Subcutaneous adipose tissue (tissue), 4 donors: ENCODE measurements around the gene PDE3B. TPM values are rescaled to one million over a fixed set of nuclear protein-coding genes. Genes with fewer than 3 reads are reported as not detected.

Source experiments
- total RNA-seq, 4 donors: library from RNA; depleted of rRNA; stranded (reverse); fragments of >200 nt; gene quantifications; one replicate each; pipeline ENCODE4 v1.1.0, GENCODE V29; 2016
- TF ChIP-seq, protein P1 (sequence below): fragments of 450-650 bp; IDR thresholded peaks from one replicate; pipeline ENCODE4 v1.5.1; 2016; ENCODE audit warnings: low read depth, mild to moderate bottlenecking, control low read depth, antibody characterized with exemption, moderate library complexity

Gene PDE3B
- total RNA-seq, 4 donors from 2014 or later = 158 to 367 (median 171) TPM

DNA sequence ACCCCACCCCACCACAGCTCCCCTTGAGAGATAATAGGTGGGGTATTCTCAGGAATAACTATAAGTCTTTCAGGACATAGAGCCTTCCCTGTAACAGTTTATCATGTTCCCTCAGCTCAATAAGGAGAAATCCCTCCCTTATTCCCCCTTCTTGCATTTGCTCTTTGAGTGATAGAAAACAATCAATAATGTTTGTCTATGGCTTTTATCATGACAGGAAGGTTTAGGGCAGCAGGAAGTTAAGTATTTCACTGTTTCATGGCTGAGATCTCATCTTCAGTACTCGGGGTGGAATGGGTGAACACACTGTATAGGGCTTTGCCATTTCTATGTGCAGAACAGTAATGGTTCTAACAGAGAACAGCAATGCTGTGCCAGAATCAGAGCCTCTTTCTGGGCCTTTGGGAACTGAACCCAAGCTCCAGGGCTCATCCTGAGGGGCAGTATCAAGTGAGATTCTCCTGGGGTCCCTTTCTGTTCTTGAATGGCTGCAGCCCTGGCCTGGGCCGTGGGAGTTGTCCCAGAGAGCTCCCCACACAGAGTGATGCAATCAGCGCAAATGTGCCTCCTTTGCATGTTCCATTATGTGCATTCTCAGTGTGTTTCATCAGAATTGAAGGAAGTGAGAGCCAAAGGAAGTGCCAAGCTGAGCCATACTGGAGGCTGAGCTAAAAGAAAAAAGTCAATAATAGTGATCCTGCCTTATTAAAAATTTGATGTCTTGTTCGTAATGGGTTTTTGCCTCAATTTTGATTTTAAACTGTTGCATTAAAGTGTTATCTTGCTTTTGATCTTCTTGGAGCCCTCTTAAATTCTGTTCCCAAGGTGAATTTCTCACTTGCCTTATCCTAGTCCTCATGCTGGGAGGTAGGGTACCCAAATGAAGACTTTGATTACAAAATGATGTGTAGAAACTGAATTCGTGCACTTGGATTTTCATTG, 251.3 kb downstream of the PDE3B start:
- TF ChIP-seq, protein P1, sequence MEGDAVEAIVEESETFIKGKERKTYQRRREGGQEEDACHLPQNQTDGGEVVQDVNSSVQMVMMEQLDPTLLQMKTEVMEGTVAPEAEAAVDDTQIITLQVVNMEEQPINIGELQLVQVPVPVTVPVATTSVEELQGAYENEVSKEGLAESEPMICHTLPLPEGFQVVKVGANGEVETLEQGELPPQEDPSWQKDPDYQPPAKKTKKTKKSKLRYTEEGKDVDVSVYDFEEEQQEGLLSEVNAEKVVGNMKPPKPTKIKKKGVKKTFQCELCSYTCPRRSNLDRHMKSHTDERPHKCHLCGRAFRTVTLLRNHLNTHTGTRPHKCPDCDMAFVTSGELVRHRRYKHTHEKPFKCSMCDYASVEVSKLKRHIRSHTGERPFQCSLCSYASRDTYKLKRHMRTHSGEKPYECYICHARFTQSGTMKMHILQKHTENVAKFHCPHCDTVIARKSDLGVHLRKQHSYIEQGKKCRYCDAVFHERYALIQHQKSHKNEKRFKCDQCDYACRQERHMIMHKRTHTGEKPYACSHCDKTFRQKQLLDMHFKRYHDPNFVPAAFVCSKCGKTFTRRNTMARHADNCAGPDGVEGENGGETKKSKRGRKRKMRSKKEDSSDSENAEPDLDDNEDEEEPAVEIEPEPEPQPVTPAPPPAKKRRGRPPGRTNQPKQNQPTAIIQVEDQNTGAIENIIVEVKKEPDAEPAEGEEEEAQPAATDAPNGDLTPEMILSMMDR = no peak

DNA sequence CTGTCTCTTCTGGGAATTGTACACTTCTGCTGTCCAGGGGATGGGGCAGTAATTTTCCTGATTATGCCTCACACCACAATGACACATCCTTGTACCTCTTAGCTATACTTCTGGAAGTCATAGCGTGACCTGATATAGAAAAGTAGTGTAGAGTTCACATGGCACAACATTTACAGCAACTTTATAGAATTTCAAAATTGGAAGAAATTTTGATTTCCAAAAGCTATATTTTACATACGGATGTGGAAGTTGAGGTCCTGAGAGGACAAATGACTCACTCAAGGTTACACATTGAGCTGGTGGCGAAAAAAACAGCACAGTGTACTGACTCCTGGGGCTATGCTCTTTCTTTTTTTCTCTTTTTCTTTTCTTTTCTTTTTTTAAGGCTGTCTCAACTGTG, 254.8 kb downstream of the PDE3B start:
- TF ChIP-seq, protein P1 = no peak

DNA sequence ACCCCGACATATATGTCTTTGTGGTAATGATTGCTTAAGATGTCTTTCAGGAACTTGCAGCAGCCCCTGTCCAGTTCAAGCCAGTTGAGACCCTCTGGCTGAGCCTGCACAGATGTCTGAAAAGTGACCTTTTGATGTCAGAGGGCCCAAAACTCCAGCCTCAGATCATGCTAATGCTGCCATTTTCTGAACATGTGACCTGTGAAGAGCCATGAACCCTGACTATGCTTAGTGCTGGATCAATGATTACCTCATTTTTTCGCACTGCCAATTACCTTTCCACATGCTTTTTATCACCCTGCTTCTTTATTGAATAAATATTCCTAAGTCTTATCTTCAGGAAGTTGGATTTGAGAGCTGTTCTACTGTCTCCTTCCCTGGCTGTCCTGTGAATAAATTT, 255.3 kb downstream of the PDE3B start:
- TF ChIP-seq, protein P1 = no peak

DNA sequence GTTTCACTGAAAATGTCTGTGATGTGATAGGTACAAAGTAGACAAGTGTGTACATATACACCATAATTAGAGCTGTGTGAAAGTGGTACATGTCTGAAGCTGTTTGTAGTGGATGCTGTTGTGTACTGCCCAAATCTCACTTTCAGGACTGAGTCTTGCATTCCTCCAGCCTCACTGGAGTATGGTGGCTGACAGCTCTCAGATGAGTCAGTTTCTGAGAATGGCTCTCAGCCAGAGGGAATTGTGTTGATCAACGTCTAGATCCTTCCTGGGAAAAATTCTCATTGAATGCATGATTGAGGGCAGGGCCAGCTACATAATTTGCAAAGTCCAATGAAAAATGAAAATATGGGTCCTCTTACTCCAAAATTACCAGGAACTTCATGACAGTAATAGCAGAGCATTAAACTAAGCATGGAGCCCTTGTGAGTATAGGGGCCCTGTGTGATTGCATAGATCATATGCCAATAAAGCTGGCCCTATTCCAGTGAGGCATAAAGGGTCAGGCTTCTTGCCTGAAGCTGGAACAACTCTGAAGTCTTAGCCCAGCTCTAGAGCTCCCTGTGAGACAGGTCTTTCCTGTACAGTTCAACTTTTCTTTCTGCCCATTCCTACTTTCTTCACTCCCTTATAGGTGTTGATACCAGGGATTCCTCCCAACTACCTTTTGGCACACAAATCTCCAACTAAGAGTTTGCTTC, 259.2 kb downstream of the PDE3B start:
- TF ChIP-seq, protein P1 = no peak

DNA sequence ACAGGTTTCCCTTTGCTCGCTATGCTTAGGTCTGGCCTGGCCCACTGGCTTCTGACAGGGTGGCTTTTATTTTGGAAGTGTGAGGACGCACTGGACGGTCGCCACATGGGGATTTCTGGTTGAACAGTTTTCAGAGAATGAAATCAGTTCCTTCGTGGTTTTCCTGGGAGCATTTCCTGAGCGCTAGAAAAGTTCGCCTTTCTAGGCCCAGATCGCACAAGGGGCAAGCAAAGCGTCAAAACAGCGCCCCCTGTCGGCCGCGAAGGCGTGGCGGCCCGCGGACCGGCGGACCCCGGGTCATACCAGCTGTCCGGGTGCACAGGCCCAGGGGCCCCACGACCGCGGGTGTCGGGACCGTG, 261.1 kb downstream of the PDE3B start:
- TF ChIP-seq, protein P1 = no peak

DNA sequence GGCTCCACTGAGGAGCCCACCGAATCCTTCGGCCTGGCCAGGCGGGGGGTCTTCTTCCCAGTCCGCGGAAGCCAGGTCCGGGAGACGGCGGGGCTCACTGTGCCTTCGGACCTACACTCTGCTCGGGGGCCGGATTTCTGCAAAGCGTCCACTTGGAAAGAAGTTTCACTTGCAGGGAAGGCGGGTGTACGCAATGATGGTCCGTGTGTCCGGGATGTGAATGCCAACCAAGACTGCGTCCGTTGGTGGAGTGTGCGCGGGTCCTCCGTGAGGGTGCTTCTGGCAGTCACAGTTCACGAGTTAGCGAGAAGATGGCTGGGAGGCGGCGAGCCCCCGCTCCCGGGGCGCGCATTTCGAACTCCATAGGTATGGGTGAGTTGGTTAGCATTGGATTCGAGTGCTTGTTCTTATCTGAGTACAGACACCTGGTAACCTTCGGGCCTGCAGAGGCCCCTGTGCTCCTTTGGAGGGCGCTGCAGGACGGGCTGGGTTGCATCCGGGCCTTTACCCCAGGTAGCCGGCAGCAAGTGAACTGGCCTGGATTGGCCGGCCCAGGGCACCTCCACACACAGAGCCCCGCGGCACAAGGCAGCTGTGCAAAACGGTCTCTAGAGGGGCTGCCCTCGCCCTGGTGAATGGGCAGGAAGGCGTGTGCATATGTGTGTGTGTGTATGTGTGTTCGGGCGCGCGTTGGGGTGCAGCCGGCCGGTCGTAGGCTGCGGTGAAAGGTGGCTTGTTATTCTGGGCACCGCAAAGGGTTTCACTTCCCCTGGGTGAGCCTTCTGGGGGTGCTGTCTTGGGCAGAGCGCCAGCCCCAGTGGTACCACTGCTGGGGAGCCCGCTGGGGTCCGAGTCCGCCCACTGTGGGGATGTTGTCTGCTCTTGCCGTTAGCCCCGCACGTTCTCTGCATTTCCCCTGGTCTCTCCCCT, 261.8 kb downstream of the PDE3B start:
- TF ChIP-seq, protein P1 = no peak
